Stimulated activated CD4-positive, alpha-beta T cell treated with anti-CD3 and anti-CD28 coated beads, Interleukin-2, amount 100 ng/mL, for 48 hours (primary cell): ENCODE measurements around the gene HTT-AS.

Experiments
- DNase-seq, 2 donors: peaks; one replicate each; pipeline ENCODE4 v3.0.0-alpha.2; 2020

Gene HTT-AS

GRCh38 chr4:3047464-3048286, 26.7 kb downstream of the HTT-AS start:
- DNase-seq = peak; percentile 60 to 67

- DNase-seq = no peak
Measured at GRCh38 chr4:3046623-3047022, 27.7 kb downstream of the HTT-AS start.

GRCh38 chr4:3046162-3046561, 28.2 kb downstream of the HTT-AS start:
- no peak for DNase-seq

GRCh38 chr4:3044870-3045819, 29.2 kb downstream of the HTT-AS start:
- peak in 1 of 2 donors; percentile 55 for DNase-seq

GRCh38 chr4:3043282-3044020, 30.9 kb downstream of the HTT-AS start:
- DNase-seq = no peak

- DNase-seq = no peak
Measured at GRCh38 chr4:3042226-3042625, 32.1 kb downstream of the HTT-AS start.

GRCh38 chr4:3041192-3042142, 32.9 kb downstream of the HTT-AS start:
- DNase-seq = peak in 1 of 2 donors; percentile 28

GRCh38 chr4:3040452-3041191, 33.7 kb downstream of the HTT-AS start:
- no peak for DNase-seq

GRCh38 chr4:3039706-3040366, 34.5 kb downstream of the HTT-AS start:
- no peak for DNase-seq

- no peak for DNase-seq
Measured at GRCh38 chr4:3037957-3038461, 36.3 kb downstream of the HTT-AS start.

- DNase-seq = no peak
Measured at GRCh38 chr4:3036131-3036952, 38.0 kb downstream of the HTT-AS start.

GRCh38 chr4:3035674-3036073, 38.7 kb downstream of the HTT-AS start:
- DNase-seq = no peak

- no peak for DNase-seq
Measured at GRCh38 chr4:3035249-3035648, 39.1 kb downstream of the HTT-AS start.

GRCh38 chr4:3034231-3034630, 40.1 kb downstream of the HTT-AS start:
- DNase-seq = no peak

GRCh38 chr4:3031357-3032082, 42.8 kb downstream of the HTT-AS start:
- DNase-seq = no peak

- DNase-seq = no peak
Measured at GRCh38 chr4:3030566-3031356, 43.6 kb downstream of the HTT-AS start.

GRCh38 chr4:3029464-3029863, 44.9 kb downstream of the HTT-AS start:
- no peak for DNase-seq

GRCh38 chr4:3026540-3026939, 47.8 kb downstream of the HTT-AS start:
- no peak for DNase-seq
